K562 (cell line): ENCODE measurements around the gene TMSB4X. TPM values are rescaled to one million over a fixed set of nuclear protein-coding genes. Genes with fewer than 3 reads are reported as not detected.
A peak's percentile ranks its signal among the peaks of the same experiment; 100 is the strongest.

ENCODE experiments used
- BCOR ChIP-seq: fragments of 450-650 bp; IDR thresholded peaks from 2 replicates; pipeline ENCODE4 v1.6.1; 2016
- COPS2 ChIP-seq: fragments of 450-650 bp; conservative IDR thresholded peaks from 2 replicates; pipeline ENCODE4 v1.6.1; 2016; ENCODE audit warnings: mild to moderate bottlenecking, moderate library complexity
- GABPB1 ChIP-seq: sonication (generic); formaldehyde crosslinking; IDR thresholded peaks from 2 replicates; pipeline ENCODE4 v1.8.0; 2022; ENCODE audit warnings: mild to moderate bottlenecking, missing genetic modification reagents
- KLF16 ChIP-seq: IDR thresholded peaks from 2 replicates; pipeline ENCODE4 v1.6.1; 2016; ENCODE audit warnings: antibody characterized with exemption
- LCOR ChIP-seq: sonication (generic); formaldehyde crosslinking; IDR thresholded peaks from 2 replicates; pipeline ENCODE4 v1.8.0; 2022; ENCODE audit warnings: mild to moderate bottlenecking, missing genetic modification reagents
- MEF2D ChIP-seq: conservative IDR thresholded peaks from 2 replicates; pipeline ENCODE4 v1.6.1; 2016; ENCODE audit warnings: low read depth, missing genetic modification characterization, missing compliant biosample characterization
- NFRKB ChIP-seq: fragments of 450-650 bp; IDR thresholded peaks from 2 replicates; pipeline ENCODE4 v1.6.1; 2016; ENCODE audit warnings: low read depth
- PTTG1 ChIP-seq: fragments of 450-650 bp; IDR thresholded peaks from 2 replicates; pipeline ENCODE4 v1.6.1; 2016; ENCODE audit warnings: low read depth, mild to moderate bottlenecking, missing genetic modification characterization, missing compliant biosample characterization
- RAD21 ChIP-seq, 2 experiments: fragments of 250-450 bp in 1 of 2; fragments of 450-650 bp in 1 of 2; sonication (Bioruptor Pico) in 1 of 2; formaldehyde crosslinking in 1 of 2; IDR thresholded peaks in 1 of 2; conservative IDR thresholded peaks in 1 of 2; 2 replicates each; pipeline versions ENCODE4 v1.4.0 to v1.8.0; 2020 to 2022; ENCODE audit warnings: mild to moderate bottlenecking in 2 of 2, moderate library complexity in 1 of 2
- RBFOX2 ChIP-seq: fragments of 200-400 bp; formaldehyde crosslinking; IDR thresholded peaks from 2 replicates; pipeline ENCODE4 v1.6.1; 2017; ENCODE audit warnings: low read depth, mild to moderate bottlenecking, low read length, moderate library complexity
- SAFB ChIP-seq: fragments of 200-400 bp; formaldehyde crosslinking; IDR thresholded peaks from 2 replicates; pipeline ENCODE4 v1.6.1; 2017; ENCODE audit warnings: low read depth, low read length, borderline replicate concordance
- SMAD3 ChIP-seq: fragments of 450-650 bp; formaldehyde crosslinking; conservative IDR thresholded peaks from 2 replicates; pipeline ENCODE4 v1.4.0; 2020; ENCODE audit warnings: mild to moderate bottlenecking
- SMAD4 ChIP-seq: fragments of 250-450 bp; sonication (Bioruptor Pico); conservative IDR thresholded peaks from 2 replicates; pipeline ENCODE4 v1.8.0; 2021; ENCODE audit warnings: inconsistent platforms, mild to moderate bottlenecking, moderate library complexity
- SMARCC2 ChIP-seq: fragments of 450-650 bp; IDR thresholded peaks from 2 replicates; pipeline ENCODE4 v1.6.1; 2017; ENCODE audit warnings: antibody characterized with exemption, moderate library complexity, mild to moderate bottlenecking, low read depth
- SP1 ChIP-seq: sonication (generic); formaldehyde crosslinking; IDR thresholded peaks from 2 replicates; pipeline ENCODE4 v1.8.1; 2022; ENCODE audit warnings: mild to moderate bottlenecking, missing genetic modification reagents
- SRSF7 ChIP-seq: fragments of 200-400 bp; formaldehyde crosslinking; optimal IDR thresholded peaks from 2 replicates; pipeline ENCODE3; 2017; ENCODE audit warnings: mild to moderate bottlenecking, low read depth, low read length
- YY1 ChIP-seq, 3 experiments: IDR thresholded peaks; 2 replicates each; pipeline ENCODE4 v1.6.1; 2011; ENCODE audit warnings: low read length in 2 of 3, mild to moderate bottlenecking in 2 of 3, moderate library complexity in 2 of 3, borderline replicate concordance in 1 of 3, control low read depth in 1 of 3, low read depth in 1 of 3; ENCODE audit not compliant: insufficient read depth in 3 of 3, insufficient replicate concordance in 2 of 3, control insufficient read depth in 1 of 3, insufficient read length in 1 of 3; ENCODE audit errors: extremely low read depth in 1 of 3
- ZNF175 ChIP-seq: fragments of 200-800 bp; sonication (Bioruptor generic); IDR thresholded peaks from 2 replicates; pipeline ENCODE4 v1.6.1; 2016; ENCODE audit warnings: low read depth, mild to moderate bottlenecking, missing genetic modification characterization, missing compliant biosample characterization
- ZNF398 ChIP-seq: fragments of 250-450 bp; sonication (Bioruptor Pico); IDR thresholded peaks from 2 replicates; pipeline ENCODE4 v1.8.0; 2021; ENCODE audit warnings: moderate library complexity, mild to moderate bottlenecking, inconsistent platforms
- ZNF551 ChIP-seq: fragments of 250-450 bp; sonication (Bioruptor Pico); IDR thresholded peaks from 2 replicates; pipeline ENCODE4 v1.5.0; 2021; ENCODE audit warnings: mild to moderate bottlenecking, moderate library complexity
- ZNF764 ChIP-seq: fragments of 250-450 bp; sonication (Bioruptor Pico); IDR thresholded peaks from 2 replicates; pipeline ENCODE4 v1.4.0; 2020; ENCODE audit warnings: low read depth, mild to moderate bottlenecking, moderate library complexity
- ZNF778 ChIP-seq: fragments of 450-650 bp; formaldehyde crosslinking; IDR thresholded peaks from 2 replicates; pipeline ENCODE4 v1.4.0; 2020; ENCODE audit warnings: mild to moderate bottlenecking, moderate library complexity
- ZNF830 ChIP-seq: fragments of 250-450 bp; sonication (Bioruptor Pico); IDR thresholded peaks from 2 replicates; pipeline ENCODE4 v1.5.0; 2021; ENCODE audit warnings: mild to moderate bottlenecking
- polyA plus RNA-seq, 8 experiments: library from polyadenylated mRNA; depleted of rRNA in 4 of 8; stranded (reverse) in 5 of 8; unstranded in 3 of 8; fragments of >200 nt; fragmentation: Nextera tagmentation in 2 of 8; fragmentation: Illumina TruSeq in 1 of 8; extraction: Ambion mirVana in 2 of 8; extraction: Trizol in 1 of 8; gene quantifications; 2 replicates each; pipeline versions ENCODE4 v1.2.1 to v1.2.3, GENCODE V29; 2011 to 2014; ENCODE audit warnings: inconsistent platforms in 1 of 8, missing spikeins in 1 of 8
- total RNA-seq, 7 experiments: library from RNA; depleted of rRNA in 6 of 7; stranded (reverse); fragments of >200 nt in 6 of 7; fragmentation: Illumina TruSeq in 2 of 7; extraction: Trizol in 2 of 7; gene quantifications; 2 replicates each; pipeline versions ENCODE4 v1.2.1 to v1.2.3, GENCODE V29; 2011 to 2021; ENCODE audit warnings: low replicate concordance in 1 of 7

Gene TMSB4X
- total and polyA plus RNA-seq, 9 of the 15 experiments (the other 6 are each of a cell fraction or from before 2014, with no cell fraction given), result 1,035 to 2,035 (median 1,529) TPM

- TF ChIP-seq BCOR (no peak), SMAD4 (CRISPR knock-in tag) (peak; percentile 97), ZNF778 (CRISPR knock-in tag) (no peak), ZNF398 (CRISPR knock-in tag) (0 out of 2 replicates have a peak, but pooled peaks have one; percentile 7), ZNF830 (peak; percentile 92), SMAD3 (CRISPR knock-in tag) (peak; percentile 82), RAD21 (CRISPR knock-in tag; conservative IDR thresholded peaks at IDR 0.05 in 1 of 2, IDR thresholded peaks at IDR 0.05 in 1 of 2) (peak in 1 of 2 experiments; percentile 22; a peak in 2 of 4 replicates), YY1 (IDR thresholded peaks at IDR 0.05; ENCODE audit: borderline replicate concordance in 1 of 3, control insufficient read depth in 1 of 3, extremely low read depth in 1 of 3, insufficient read depth in 3 of 3, insufficient read length in 1 of 3, insufficient replicate concordance in 2 of 3, low read depth in 1 of 3, low read length in 2 of 3) (peak in 2 of 3 experiments; percentile 15 to 60), ZNF764 (no peak), ZNF551 (no peak), ZNF175 (peak; percentile 94), LCOR (CRISPR knock-in tag) (0 out of 2 replicates have a peak, but pooled peaks have one; percentile 22), SAFB (no peak), NFRKB (peak; percentile 95; the same call in 1 of the 2 replicates), RBFOX2 (peak; percentile 81), GABPB1 (CRISPR knock-in tag) (0 out of 2 replicates have a peak, but pooled peaks have one; percentile 32), SMARCC2 (no peak), MEF2D (peak; percentile 88), SP1 (CRISPR knock-in tag) (peak; percentile 60), SRSF7 (no peak), KLF16 (no peak), COPS2 (no peak), PTTG1 (peak; percentile 65; the same call in 1 of the 2 replicates)
Observed at GRCh38 chrX:12955882-12956703, 18.8 kb upstream of the TMSB4X start (continued).
